GM21515 (cell line): ENCODE data around the gene IFT25.

Source experiments
- ATAC-seq: cut with Tn5 transposase; IDR thresholded peaks from one replicate; pipeline ENCODE4 v1.9.1; 2021; ENCODE audit not compliant: unreplicated experiment

Gene IFT25

DNA sequence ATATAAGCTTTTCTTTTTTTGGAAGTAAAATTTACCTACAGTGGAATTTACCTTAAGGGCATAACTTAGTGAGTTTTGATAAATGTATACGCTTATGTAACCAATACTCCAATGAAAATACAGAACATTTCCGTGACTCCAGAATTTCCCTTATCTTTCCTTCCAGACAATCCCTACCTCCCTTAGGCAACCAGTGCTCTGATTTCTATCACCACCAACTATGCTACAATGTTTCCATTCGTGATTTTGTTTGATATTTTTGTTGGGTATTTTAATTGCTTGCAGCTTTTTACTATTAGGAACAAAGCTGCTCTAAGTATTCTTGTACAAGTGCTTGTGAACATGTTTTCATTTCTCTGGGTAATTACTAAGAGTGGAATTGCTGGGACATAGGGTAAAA lies 14.6 kb downstream of the IFT25 start:
- ATAC-seq, result no peak

DNA sequence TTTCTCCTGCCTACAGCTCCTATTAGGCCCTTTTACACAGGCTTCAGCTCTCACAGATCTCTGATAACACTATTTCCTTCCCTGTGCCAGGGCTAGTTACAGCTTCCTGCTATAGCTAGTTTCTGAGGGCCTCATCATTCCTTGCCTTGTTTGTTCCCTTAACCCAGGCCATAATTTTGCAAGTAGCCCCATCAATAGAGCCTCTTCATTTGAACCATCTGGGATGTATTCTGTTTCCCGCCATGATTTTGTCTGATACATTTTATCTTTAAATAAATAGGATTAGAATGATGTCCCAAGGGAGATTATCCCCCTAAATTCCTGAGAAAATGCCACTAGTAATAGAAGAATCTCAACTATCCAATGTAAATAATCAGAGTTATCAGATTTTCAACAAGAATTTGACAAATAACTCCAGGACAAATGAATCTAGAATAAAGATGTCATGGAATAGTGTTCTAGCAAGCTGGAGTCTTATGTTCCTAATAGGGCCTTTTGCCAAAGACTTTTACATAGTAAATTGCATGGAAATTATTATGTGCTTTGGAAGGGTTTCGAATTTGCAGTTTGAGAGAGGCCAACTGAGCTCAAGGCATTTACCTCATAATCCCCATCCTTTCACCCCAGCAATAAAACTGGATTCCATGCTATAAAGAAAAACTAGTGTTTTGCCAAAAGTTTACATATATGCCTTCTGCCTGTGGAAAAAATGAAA lies 16.1 kb downstream of the IFT25 start:
- ATAC-seq, result no peak

- ATAC-seq, result no peak
Measured at GRCh38 chr1:53927376-53927881, 18.1 kb downstream of the IFT25 start.

DNA sequence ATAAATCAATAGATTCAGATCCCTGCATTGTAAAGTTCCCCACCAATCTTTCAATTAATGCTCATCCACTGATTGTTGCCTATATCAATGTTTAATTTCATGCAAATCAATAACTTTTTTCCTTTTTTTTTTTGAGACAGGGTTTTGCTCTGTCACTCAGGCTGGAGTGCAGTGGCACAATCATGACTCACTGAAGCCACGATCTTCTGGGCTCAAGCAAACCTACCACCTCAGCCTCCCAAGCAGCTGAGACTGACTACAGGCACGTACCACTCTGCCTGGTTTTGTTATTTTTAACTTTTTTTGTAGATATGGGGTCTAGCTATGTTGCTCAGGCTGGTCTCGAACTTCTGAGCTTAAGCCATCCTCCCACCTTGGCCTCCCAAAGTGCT lies 25.8 kb downstream of the IFT25 start:
- ATAC-seq, result no peak

- ATAC-seq, result no peak
Measured at GRCh38 chr1:53918343-53918742, 27.2 kb downstream of the IFT25 start.

- no peak for ATAC-seq
Measured at GRCh38 chr1:53913352-53914033, 32.0 kb downstream of the IFT25 start.

DNA sequence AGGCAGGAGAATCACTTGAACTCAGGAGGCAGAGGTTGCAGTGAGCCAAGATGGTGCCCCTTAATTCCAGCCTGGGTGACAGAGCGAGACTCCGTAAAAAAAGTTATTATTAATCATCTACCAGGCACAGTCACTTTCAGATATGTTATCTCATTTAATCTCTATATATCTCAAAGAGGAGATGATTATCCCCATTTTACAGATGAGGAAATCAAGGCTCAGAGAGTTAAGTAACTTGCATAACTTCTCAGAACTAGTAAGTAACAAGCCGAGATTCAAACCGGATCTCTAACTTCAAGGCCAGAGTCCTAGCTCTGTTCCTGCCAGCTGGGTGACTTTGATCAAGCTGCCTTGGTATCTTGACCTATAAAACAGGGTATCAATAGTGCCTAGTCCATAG lies 34.1 kb downstream of the IFT25 start:
- no peak for ATAC-seq

GRCh38 chr1:53909946-53910345 lies 35.6 kb downstream of the IFT25 start:
- no peak for ATAC-seq

- ATAC-seq, result no peak
Measured at GRCh38 chr1:53906121-53906520, 39.4 kb downstream of the IFT25 start.

DNA sequence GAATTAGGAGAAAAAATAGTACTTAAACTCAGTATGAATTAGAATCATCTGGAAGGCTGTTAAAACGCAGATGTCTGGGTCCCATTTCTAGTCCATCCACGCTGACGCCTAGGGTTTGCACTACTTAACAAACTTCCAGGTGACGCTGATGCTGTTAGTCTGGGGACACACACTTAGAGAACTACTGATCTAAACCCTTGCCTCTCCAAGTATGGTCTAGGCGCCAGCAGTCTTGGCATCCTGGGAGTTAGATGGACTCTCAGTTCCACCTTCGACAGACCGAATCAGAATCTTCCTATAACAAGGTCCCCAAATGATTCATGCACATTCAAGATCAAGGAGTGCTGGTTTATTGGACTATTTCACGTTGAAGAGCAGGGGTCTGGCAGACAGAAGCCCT lies 40.0 kb downstream of the IFT25 start:
- ATAC-seq, result no peak

- ATAC-seq, result no peak
Measured at GRCh38 chr1:53902235-53903138, 43.0 kb downstream of the IFT25 start.

DNA sequence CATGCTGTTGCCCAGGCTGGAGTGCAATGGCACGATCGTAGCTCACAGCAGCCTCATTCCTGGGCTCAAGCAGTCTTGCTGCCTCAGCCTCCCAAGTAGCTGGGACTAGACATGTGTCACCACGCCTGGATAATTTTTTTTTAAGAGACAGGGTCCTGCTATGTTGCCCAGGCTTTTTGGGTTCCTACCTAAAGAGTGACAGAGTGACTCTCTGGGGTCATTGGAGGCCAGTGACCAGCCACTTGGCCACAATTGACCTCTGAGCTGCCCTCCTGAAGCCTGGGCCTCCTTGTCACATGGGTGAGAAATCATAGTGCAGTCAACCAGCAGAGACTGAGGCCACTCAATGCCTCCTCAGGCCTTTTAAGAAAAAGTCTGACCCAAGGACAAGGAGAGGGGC lies 45.8 kb downstream of the IFT25 start:
- ATAC-seq, result no peak

- no peak for ATAC-seq
Measured at GRCh38 chr1:53899206-53899628, 46.3 kb downstream of the IFT25 start.

GRCh38 chr1:53896635-53897229 lies 48.8 kb downstream of the IFT25 start:
- ATAC-seq, result no peak

DNA sequence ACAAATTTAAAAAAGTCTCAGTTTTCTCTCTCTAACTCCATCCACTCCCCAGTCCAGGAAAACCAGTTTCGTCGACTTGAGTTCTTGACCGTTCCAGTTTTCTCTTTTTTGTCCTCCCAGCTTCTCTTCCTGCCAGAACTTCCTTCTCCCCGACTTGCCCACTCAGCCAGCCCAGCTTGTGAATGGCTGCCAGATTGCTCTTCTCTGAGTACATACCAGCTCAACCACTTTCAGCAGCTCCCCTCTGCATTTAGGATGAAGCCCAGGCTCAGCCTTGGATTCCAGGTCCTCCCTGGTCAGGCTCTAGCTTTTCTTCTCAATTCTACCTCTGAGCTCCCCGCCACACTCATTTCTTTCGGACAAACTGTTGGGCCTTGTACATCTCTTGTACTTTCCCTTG lies 50.1 kb downstream of the IFT25 start:
- ATAC-seq, result no peak

- ATAC-seq, result no peak
Measured at GRCh38 chr1:53894644-53895043, 50.9 kb downstream of the IFT25 start.

GRCh38 chr1:53893999-53894636 lies 51.4 kb downstream of the IFT25 start, which contains the start of gene DIO1:
Gene DIO1, plus strand, starts transcription at chr1:53894187. Its CDS starts 24 bp downstream, at chr1:53894211.
- ATAC-seq, result no peak

DNA sequence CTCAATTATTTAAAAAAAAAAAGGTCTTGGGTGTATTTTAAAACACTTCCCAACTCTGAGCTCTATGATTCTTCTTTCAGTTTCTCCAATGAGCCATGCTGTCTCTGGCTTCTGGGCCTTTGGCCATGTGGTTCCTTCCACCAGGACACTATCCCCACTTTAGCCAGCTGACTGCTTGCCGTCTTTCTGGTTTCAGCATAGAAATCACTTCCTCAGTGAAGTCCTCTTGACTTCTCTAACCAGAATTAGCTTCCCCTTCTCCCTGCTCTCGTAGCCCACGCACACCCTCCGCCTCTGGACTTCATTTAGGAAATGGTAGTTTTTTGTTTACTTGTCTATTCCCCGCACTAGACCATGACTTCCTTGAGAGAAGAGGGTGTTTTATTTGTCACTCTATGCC lies 52.6 kb downstream of the IFT25 start:
- no peak for ATAC-seq

DNA sequence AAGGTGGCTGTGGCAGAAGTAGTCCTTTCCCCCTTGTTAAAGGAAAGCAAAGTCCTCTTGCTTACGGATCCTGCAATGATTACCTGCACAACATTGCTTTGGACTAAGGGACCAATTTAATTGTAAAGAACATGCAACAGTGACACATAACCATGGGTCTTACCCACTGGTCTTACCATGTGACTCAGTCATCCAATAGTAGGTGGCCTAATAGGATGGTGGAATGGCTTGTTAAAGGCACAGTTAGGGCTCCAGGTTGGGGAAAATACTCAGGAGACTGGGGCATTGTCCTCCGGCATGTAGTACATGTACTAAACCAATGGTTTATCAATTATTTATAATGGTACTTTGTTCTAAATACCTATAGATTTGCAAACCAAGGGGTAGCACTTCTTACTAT lies 53.8 kb downstream of the IFT25 start:
- no peak for ATAC-seq

- ATAC-seq, result no peak
Measured at GRCh38 chr1:53891018-53891417, 54.5 kb downstream of the IFT25 start.

- no peak for ATAC-seq
Measured at GRCh38 chr1:53890522-53890941, 55.0 kb downstream of the IFT25 start.
